B cell (primary cell): ENCODE results near the gene DENND1A. TPM values are rescaled to one million over a fixed set of nuclear protein-coding genes. Genes with fewer than 3 reads are reported as not detected.

ENCODE experiments used
- ATAC-seq: fragments of 200-7000 bp; cut with Tn5 transposase; one replicate; pipeline ENCODE4 v1.10.0; 2021; ENCODE audit warnings: low read depth, mild to moderate bottlenecking, moderate number of reproducible peaks, moderate library complexity
- CTCF ChIA-PET: fragments of 350-600 bp; sonication (Branson Sonifier 250); formaldehyde crosslinking; loops from one replicate; lab custom pipeline; 2021; ENCODE audit warnings: antibody characterized with exemption, inconsistent platforms; lab: Charles Lee
- POLR2A ChIA-PET: fragments of 350-600 bp; sonication (Branson Sonifier 250); formaldehyde crosslinking; loops from one replicate; lab custom pipeline; 2021; ENCODE audit warnings: antibody characterized with exemption; lab: Charles Lee
- DNase-seq: peaks from one replicate; pipeline ENCODE4 v3.0.0; 2013
- H2AFZ ChIP-seq: 2 replicates; pipeline ENCODE4 v1.6.1; 2012; ENCODE audit warnings: mild to moderate bottlenecking, low read depth, low read length; ENCODE audit not compliant: insufficient read depth, poor library complexity, severe bottlenecking
- H3K27ac ChIP-seq, 2 donors: 1 replicate in 1 of 2; 2 replicates in 1 of 2; pipeline ENCODE4 v1.5.1; 2012 to 2013; ENCODE audit warnings: low read length in 2 of 2, mild to moderate bottlenecking in 2 of 2, moderate library complexity in 1 of 2
- H3K27me3 ChIP-seq, 4 experiments: fragments of 200-600 bp in 1 of 4; sonication (generic) in 1 of 4; replicated peaks in 1 of 4; 1 replicate in 2 of 4; 2 replicates in 2 of 4; pipeline versions ENCODE4 v1.6.1 to v1.7.0; 2013 to 2016; ENCODE audit warnings: low read length in 3 of 4, mild to moderate bottlenecking in 2 of 4, mixed read lengths in 1 of 4, moderate library complexity in 1 of 4; ENCODE audit not compliant: insufficient read depth in 4 of 4, control insufficient read depth in 3 of 4; ENCODE audit errors: control extremely low read depth in 1 of 4
- H3K36me3 ChIP-seq, 2 experiments: replicated peaks in 1 of 2; 1 replicate in 1 of 2; 2 replicates in 1 of 2; pipeline versions ENCODE4 v1.6.1 to v1.7.1; 2013; ENCODE audit warnings: low read length in 1 of 2; ENCODE audit not compliant: insufficient read depth in 2 of 2, control insufficient read depth in 1 of 2; ENCODE audit errors: control extremely low read depth in 1 of 2, extremely low read depth in 1 of 2
- H3K4me1 ChIP-seq, 2 donors: fragments of 200-600 bp in 1 of 2; sonication (generic) in 1 of 2; 1 replicate in 1 of 2; 2 replicates in 1 of 2; pipeline versions ENCODE4 v1.5.1 to v1.6.1; 2013 to 2017; ENCODE audit warnings: low read length in 2 of 2; ENCODE audit not compliant: control insufficient read depth in 2 of 2, insufficient read depth in 2 of 2
- H3K4me2 ChIP-seq: replicated peaks from 2 replicates; pipeline ENCODE3; 2012; ENCODE audit warnings: mild to moderate bottlenecking, low read depth, low read length; ENCODE audit not compliant: poor library complexity, severe bottlenecking
- H3K4me3 ChIP-seq, 5 experiments: fragments of 200-600 bp in 1 of 5; sonication (generic) in 1 of 5; 1 replicate in 3 of 5; 2 replicates in 2 of 5; pipeline versions ENCODE4 v1.5.1 to v1.7.0; 2011 to 2016; ENCODE audit warnings: low read length in 4 of 5, mild to moderate bottlenecking in 4 of 5, low read depth in 2 of 5, control low read depth in 1 of 5, moderate library complexity in 1 of 5; ENCODE audit not compliant: insufficient read depth in 1 of 5; ENCODE audit errors: control extremely low read depth in 1 of 5, extremely low read depth in 1 of 5
- H3K79me2 ChIP-seq: fragments of 200-600 bp; sonication (generic); one replicate; pipeline ENCODE4 v1.6.0; 2016; ENCODE audit warnings: low read length; ENCODE audit not compliant: control insufficient read depth, insufficient read depth
- H3K9ac ChIP-seq: fragments of 200-600 bp; sonication (generic); 2 replicates; pipeline ENCODE4 v1.6.1; 2017; ENCODE audit warnings: mild to moderate bottlenecking, low read length, moderate library complexity
- H3K9me3 ChIP-seq, 3 donors: one replicate each; pipeline versions ENCODE4 v1.6.1 to v1.7.1; 2013; ENCODE audit warnings: low read length in 2 of 3; ENCODE audit not compliant: control insufficient read depth in 2 of 3, insufficient read depth in 1 of 3; ENCODE audit errors: control extremely low read depth in 1 of 3
- H4K20me1 ChIP-seq: 2 replicates; pipeline ENCODE4 v1.6.0; 2012; ENCODE audit warnings: mild to moderate bottlenecking, low read length; ENCODE audit not compliant: insufficient read depth, control insufficient read depth, poor library complexity, severe bottlenecking
- H3K27ac Mint-ChIP-seq: one replicate; pipeline ENCODE4 v1.8.0; 2021; ENCODE audit warnings: mixed read lengths
- H3K27me3 Mint-ChIP-seq: one replicate; pipeline ENCODE4 v1.8.0; 2021; ENCODE audit warnings: mixed read lengths
- H3K4me1 Mint-ChIP-seq: one replicate; pipeline ENCODE4 v1.8.0; 2021; ENCODE audit warnings: mixed read lengths
- H3K4me3 Mint-ChIP-seq: one replicate; pipeline ENCODE4 v1.8.0; 2021; ENCODE audit warnings: mixed read lengths
- H3K9me3 Mint-ChIP-seq: one replicate; pipeline ENCODE4 v1.8.0; 2022; ENCODE audit warnings: mixed read lengths; ENCODE audit not compliant: insufficient read depth
- EZH2 ChIP-seq: IDR thresholded peaks from 2 replicates; pipeline ENCODE4 v1.6.1; 2012; ENCODE audit warnings: borderline replicate concordance, low read depth, mild to moderate bottlenecking, moderate library complexity, low read length; ENCODE audit not compliant: insufficient read depth, poor library complexity, severe bottlenecking
- WGBS: methylation state at CpG from one replicate; pipeline ENCODE4 v1.1.5; 2013; ENCODE audit warnings: missing lambda C conversion rate; ENCODE audit not compliant: insufficient coverage; 5-methylcytosine and 5-hydroxymethylcytosine counted together
- intact Hi-C: fragments of 100-400 bp; cut with micrococcal nuclease; formaldehyde crosslinking; loops from one replicate; pipeline ENCODE4 v1.10.0; 2022
- polyA plus RNA-seq: library from polyadenylated mRNA; depleted of rRNA; stranded (reverse); fragments of >200 nt; gene quantifications from 2 replicates; pipeline ENCODE4 v1.2.3, GENCODE V29; 2012
- total RNA-seq, 2 donors: library from RNA; stranded (reverse); fragments of 120-200 nt in 1 of 2; gene quantifications; 1 replicate in 1 of 2; 2 replicates in 1 of 2; pipeline versions ENCODE4 v1.2.3 to v1.2.4, GENCODE V29; 2013 to 2022
- TF ChIP-seq, protein P1 (sequence below): fragments of 200-600 bp; IDR thresholded peaks from one replicate; pipeline ENCODE4 v1.8.0; 2022; ENCODE audit warnings: antibody characterized with exemption, mild to moderate bottlenecking

DENND1A gene
- total and polyA plus RNA-seq, 2 donors (not counting 1 experiment from before 2014, with no cell fraction given): 10.8 to 26.0 TPM

DNA sequence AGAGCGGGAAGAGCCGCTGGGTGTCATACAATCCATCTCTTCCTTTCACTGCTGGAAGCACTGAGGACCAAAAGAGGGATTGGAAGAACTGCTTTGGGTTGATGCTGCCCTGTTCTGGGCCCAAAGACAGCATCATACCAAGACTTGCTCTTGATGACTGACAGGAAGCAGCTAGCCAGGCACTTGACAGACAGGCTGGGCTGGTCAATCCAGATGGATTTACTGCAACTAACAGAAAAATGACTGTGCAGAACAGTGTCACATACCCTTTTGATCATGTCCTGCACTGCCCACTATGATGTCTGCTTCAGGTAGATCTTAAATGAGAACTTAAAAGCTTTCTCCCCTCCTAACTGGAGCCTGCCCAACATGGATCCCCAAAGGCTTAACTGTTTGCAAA, 416.4 kb downstream of the DENND1A start:
- TF ChIP-seq EZH2: no peak
- TF ChIP-seq, protein P1, sequence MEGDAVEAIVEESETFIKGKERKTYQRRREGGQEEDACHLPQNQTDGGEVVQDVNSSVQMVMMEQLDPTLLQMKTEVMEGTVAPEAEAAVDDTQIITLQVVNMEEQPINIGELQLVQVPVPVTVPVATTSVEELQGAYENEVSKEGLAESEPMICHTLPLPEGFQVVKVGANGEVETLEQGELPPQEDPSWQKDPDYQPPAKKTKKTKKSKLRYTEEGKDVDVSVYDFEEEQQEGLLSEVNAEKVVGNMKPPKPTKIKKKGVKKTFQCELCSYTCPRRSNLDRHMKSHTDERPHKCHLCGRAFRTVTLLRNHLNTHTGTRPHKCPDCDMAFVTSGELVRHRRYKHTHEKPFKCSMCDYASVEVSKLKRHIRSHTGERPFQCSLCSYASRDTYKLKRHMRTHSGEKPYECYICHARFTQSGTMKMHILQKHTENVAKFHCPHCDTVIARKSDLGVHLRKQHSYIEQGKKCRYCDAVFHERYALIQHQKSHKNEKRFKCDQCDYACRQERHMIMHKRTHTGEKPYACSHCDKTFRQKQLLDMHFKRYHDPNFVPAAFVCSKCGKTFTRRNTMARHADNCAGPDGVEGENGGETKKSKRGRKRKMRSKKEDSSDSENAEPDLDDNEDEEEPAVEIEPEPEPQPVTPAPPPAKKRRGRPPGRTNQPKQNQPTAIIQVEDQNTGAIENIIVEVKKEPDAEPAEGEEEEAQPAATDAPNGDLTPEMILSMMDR: no peak
- no peak for ATAC-seq
- no peaks in the 10 kb centered on the region for H3K79me2 ChIP-seq
- no peak overlapping the region for H3K9ac ChIP-seq
- WGBS: 100% methylated on average over 1 of the region's 2 CpGs
- ChIA-PET CTCF (no interaction called here), POLR2A (no interaction called here)
- Mint-ChIP-seq H3K27me3 (no peaks in the 10 kb centered on the region), H3K4me3 (no peak overlapping the region), H3K9me3 (no peaks in the 10 kb centered on the region), H3K4me1 (no peaks in the 10 kb centered on the region), H3K27ac (no peak overlapping the region)
- DNase-seq: no peak
- no peak overlapping the region for H2AFZ ChIP-seq
- intact Hi-C loops: no loop called here
- no peak overlapping the region for H3K4me3 ChIP-seq
- no peaks in the 10 kb centered on the region for H4K20me1 ChIP-seq
- H3K27ac ChIP-seq: no peak overlapping the region
- H3K4me2 ChIP-seq: no peak overlapping the region
- H3K4me1 ChIP-seq: no peaks in the 10 kb centered on the region
- no peaks in the 10 kb centered on the region for H3K27me3 ChIP-seq
- no peaks in the 10 kb centered on the region for H3K9me3 ChIP-seq
- peaks cover 0 to 9% of the 10 kb centered on the region in 2 experiments for H3K36me3 ChIP-seq

DNA sequence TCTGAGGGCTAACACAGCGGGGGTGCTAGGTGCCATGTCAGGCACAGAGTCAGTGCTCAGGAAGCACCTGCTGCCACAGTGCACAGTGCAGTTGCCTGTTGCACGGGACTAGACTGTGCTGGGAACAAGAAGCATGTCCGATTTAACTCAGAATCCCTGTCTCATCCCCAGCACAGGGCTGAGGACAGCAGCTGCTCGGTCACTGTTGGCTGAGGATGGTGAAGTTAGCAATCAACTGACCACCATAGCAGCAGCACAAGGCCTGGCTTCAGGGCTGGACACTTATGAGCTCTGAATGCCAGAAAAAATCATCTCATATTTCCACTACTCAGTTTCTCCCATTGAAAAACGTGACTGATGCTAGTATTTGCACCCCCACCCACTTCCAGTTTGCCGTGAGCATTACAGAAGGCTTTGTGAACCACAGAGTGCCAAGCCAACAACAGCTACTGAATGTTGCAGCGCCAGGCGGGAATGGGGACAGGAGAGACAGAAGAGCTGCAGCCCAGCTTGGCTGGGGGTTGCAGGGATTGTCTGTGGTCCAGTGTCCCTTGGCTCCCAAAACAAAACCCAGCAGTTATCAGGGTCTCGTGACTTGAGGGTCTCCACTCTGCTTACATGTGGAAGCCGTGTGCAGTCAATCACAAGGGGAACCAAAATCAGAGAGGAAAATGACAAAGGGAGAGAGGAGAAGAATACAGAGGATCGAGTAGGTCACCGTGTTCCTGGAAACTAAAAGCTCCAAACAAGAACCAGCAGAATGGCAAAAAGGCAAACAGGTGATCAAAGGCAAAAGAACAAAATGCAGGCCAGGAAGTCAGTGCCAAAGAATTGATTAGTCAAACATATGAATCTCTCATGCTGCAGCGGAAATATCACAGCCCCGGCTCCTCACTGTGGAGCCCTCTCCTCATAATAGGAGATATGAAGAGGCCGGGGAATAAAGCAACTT, 418.3 kb downstream of the DENND1A start:
- Histone ChIP-seq H4K20me1 (no peaks in the 10 kb centered on the region), H2AFZ (no peak overlapping the region), H3K27me3 (no peaks in the 10 kb centered on the region), H3K4me2 (no peak overlapping the region), H3K27ac (no peak overlapping the region), H3K36me3 (peaks cover 0 to 9% of the 10 kb centered on the region in 2 experiments), H3K4me1 (no peaks in the 10 kb centered on the region), H3K9ac (no peak overlapping the region), H3K9me3 (no peaks in the 10 kb centered on the region), H3K79me2 (no peaks in the 10 kb centered on the region), H3K4me3 (no peak overlapping the region)
- Mint-ChIP-seq H3K4me1 (no peaks in the 10 kb centered on the region), H3K4me3 (no peak overlapping the region), H3K9me3 (no peaks in the 10 kb centered on the region), H3K27ac (no peak overlapping the region), H3K27me3 (no peaks in the 10 kb centered on the region)
- TF ChIP-seq, protein P1: no peak
- TF ChIP-seq EZH2: no peak
- DNase-seq (no peak), ATAC-seq (no peak)
- WGBS: 69% methylated on average over 9 of the region's 15 CpGs
- CTCF ChIA-PET: no interaction called here
- intact Hi-C loops: no loop called here
- POLR2A ChIA-PET: no interaction called here
